NCI-H2227 treated with DMSO at 0.1 percent for 48 hours (cell line): Measurements from ENCODE around the gene ARNT2.

ENCODE experiments used
- DNase-seq: peaks from one replicate; lab custom pipeline; 2025; lab: John Stamatoyannopoulos, UW

ARNT2 gene

GRCh38 chr15:80594091-80594889 lies 190.1 kb downstream of the ARNT2 start:
- no peak for DNase-seq

GRCh38 chr15:80595396-80595795 lies 191.2 kb downstream of the ARNT2 start:
- no peak for DNase-seq

- DNase-seq: no peak
These were observed 192.4 kb downstream of the ARNT2 start for GRCh38 chr15:80596521-80596976.

GRCh38 chr15:80597076-80597475 lies 192.9 kb downstream of the ARNT2 start:
- no peak for DNase-seq

GRCh38 chr15:80599359-80599758 lies 195.2 kb downstream of the ARNT2 start:
- DNase-seq: no peak

GRCh38 chr15:80600626-80601025 lies 196.4 kb downstream of the ARNT2 start:
- DNase-seq: no peak

GRCh38 chr15:80601256-80601655 lies 197.1 kb downstream of the ARNT2 start:
- no peak for DNase-seq

- no peak for DNase-seq
These were observed 200.7 kb downstream of the ARNT2 start for GRCh38 chr15:80604583-80605575.

GRCh38 chr15:80605591-80606150 lies 201.5 kb downstream of the ARNT2 start:
- DNase-seq: no peak

- DNase-seq: no peak
These were observed 202.4 kb downstream of the ARNT2 start for GRCh38 chr15:80606511-80607071.

GRCh38 chr15:80607287-80607980 lies 203.3 kb downstream of the ARNT2 start:
- DNase-seq: no peak

GRCh38 chr15:80608688-80609087 lies 204.5 kb downstream of the ARNT2 start:
- no peak for DNase-seq

GRCh38 chr15:80609091-80609490 lies 204.9 kb downstream of the ARNT2 start:
- no peak for DNase-seq

- no peak for DNase-seq
These were observed 205.3 kb downstream of the ARNT2 start for GRCh38 chr15:80609512-80609946.

- no peak for DNase-seq
These were observed 207.4 kb downstream of the ARNT2 start for GRCh38 chr15:80611543-80612080.

GRCh38 chr15:80612118-80612823 lies 208.1 kb downstream of the ARNT2 start:
- no peak for DNase-seq

GRCh38 chr15:80613762-80614365 lies 209.7 kb downstream of the ARNT2 start:
- DNase-seq: no peak

- no peak for DNase-seq
These were observed 210.7 kb downstream of the ARNT2 start for GRCh38 chr15:80614711-80615360.

- DNase-seq: no peak
These were observed 211.2 kb downstream of the ARNT2 start for GRCh38 chr15:80615361-80615736.
